Muscle of back (tissue), 11 donors: Measurements from ENCODE around the gene TMEM107. TPM values are rescaled to one million over a fixed set of nuclear protein-coding genes. Genes with fewer than 3 reads are reported as not detected.
"Not testable (repeated sequence)": the region's sequence is repeated elsewhere in the genome, so short reads cannot be mapped to it uniquely, and the experiment has no call there.

Source experiments
- DNase-seq, 3 donors: peaks; one replicate each; pipeline versions ENCODE4 v3.0.0 to v3.0.0-alpha.2; 2013
- polyA plus RNA-seq, 10 donors: library from polyadenylated mRNA; unstranded; fragments of 120-200 nt; gene quantifications; one replicate each; pipeline ENCODE4 v1.2.1, GENCODE V29; 2013; ENCODE audit not compliant: insufficient read length in 10 of 10

The TMEM107 gene
- polyA plus RNA-seq, 10 donors: 4.8 to 7.6 (median 6.3) TPM

DNA sequence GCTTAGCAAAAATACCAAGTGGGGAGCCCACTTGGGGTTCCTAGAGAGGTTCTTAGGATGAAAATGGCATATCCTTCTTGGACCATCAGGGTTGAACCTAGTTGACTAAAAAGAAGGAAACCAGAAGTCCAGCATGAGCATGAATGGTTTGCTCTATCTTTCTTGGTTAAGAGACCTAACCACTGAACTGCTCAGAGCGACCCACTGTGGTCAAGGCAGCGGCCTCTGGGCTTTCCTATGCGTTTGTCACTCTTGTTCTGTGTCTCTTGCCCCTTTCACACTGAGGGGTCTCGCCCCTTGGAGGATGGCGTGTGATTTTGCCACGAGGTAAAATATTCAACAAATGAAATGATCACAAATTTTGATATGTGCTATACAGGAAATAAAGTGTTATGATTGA, 14.3 kb upstream of the TMEM107 start:
- no peak for DNase-seq

DNA sequence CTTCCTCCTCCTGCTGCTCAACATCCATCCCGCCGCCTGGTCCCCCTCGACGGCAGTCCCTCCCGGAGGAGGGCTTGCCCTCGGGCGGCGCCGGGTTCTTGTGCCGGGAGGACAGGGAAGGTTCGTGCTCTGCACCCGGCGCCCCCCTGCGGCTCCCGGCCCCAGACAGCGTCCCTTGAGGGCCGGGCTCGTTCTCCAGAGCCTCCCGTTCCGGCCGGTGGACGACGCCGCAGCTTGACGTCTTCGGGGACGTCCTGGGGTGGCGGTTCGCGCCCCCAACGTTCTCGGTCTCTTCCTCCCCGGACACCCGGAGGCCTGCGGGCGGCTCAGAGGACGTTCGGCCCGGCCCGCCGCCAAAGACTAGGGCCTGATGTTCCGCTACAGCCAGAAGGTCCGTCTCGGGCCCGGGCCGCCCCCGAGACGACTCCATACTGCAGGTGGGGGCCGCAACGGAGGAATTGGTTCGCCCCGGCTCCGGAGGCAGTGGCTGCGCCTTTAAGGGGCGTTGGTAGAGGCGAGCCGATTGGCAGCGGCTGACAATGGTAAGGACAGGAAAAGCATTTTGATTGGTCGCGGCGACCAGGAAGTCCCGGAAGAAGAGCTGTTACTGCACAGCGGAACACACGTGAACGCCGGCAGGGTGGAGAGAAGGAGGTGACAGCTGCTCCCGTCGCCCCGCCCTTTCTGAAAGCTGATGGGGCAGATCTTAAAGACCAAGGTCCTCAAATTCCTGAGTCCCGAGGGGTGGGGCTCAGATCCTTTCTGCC, 13.7 kb upstream of the TMEM107 start, which contains the start of gene BORCS6:
Gene BORCS6, minus strand, starts transcription at position 470 of the 767 bp plus-strand sequence. Its CDS starts 40 bp downstream, at position 430.
- peak; percentile 97 to 98 (median 98) for DNase-seq

GRCh38 chr17:8189041-8189710, 13.0 kb upstream of the TMEM107 start:
- peak in 1 of 3 donors; percentile 59 for DNase-seq

DNA sequence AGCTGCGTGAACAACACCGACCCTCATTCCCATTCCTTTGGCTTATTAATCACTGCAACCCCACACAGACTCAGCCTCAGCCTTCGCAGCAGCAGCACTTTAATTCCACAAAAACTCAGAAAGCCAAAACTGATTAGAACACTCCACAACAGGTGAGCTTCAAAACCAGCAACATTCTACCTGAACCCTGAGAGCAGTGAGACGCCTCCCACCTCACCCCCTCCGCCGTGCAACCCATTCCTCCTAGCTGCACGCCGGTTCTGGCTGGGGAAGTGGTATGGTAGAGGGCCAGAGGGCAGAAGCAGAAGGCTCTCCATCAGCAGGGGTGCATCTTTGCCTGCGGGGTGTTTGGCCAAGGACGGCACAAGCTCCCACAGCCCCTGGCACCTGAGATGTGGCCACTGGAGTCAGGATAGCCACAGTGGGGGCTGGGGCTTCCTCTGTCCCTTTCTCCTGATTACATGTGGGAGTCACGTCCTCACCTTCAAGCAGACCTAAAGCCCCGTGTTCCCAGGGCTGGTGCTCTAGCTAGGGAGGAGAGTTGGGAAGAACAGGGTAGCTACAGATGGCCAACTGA, 12.2 kb upstream of the TMEM107 start:
- no peak for DNase-seq

DNA sequence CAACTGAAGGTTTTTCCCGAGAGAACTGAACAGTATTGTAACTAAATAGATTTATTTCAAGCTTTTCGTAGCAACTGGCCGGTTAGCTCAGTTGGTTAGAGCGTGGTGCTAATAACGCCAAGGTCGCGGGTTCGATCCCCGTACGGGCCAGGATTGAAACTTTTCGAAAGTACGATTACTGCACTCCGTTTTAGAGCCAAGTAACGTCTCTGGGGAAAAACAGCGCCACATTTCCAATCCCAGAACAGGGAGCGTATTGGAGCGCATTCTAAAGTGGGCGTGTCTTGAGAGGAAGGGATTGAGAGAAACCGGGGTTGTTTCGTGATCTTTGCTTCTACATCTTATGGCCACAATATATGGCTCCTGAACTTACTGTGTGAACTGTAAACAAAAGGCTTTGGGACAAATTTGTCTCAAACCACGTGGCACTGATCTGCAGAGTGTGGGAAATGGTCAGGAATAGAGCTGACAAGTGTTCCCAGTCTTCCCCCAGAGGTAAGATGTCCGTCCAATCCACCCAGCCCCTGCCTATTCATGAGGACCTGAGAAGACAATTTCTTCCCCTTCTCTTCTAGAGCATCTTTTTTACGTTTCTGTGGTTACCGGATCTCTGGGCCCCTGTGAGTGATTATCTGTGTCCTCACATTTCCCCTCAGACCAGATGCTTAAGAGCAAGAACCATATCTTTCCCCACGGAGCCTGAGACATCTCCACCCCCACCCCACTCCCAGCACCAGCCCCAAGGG, 11.5 kb upstream of the TMEM107 start:
- peak; percentile 98 for DNase-seq

DNA sequence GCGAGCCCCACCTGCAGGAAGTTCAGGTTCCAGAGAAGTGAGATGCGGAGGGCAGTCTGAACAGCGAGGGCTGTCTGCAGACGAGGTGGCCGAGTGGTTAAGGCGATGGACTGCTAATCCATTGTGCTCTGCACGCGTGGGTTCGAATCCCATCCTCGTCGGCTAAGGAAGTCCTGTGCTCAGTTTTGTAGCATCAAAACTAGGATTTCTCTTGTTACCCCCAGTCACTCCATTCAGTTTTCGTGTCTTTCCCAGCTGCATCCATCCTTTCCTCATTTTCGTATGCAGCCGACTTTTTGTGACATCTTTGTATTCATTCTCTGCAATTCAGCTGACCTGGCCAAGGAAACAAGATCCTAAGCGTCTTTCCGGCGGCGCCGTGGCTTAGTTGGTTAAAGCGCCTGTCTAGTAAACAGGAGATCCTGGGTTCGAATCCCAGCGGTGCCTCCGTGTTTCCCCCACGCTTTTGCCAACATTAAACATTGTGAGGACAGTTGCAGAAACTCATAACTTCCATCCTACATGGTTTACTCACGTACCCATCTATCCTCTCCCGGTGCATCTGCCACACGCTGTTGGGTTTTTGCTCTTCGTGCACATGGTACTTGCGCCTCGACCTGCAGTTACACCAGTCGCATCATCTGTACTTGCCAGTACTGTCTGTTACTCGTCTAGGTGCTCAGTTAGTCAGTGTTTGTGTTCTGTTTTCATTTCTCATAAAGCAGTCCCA, 10.8 kb upstream of the TMEM107 start:
- DNase-seq: peak; percentile 96 to 97 (median 96)

DNA sequence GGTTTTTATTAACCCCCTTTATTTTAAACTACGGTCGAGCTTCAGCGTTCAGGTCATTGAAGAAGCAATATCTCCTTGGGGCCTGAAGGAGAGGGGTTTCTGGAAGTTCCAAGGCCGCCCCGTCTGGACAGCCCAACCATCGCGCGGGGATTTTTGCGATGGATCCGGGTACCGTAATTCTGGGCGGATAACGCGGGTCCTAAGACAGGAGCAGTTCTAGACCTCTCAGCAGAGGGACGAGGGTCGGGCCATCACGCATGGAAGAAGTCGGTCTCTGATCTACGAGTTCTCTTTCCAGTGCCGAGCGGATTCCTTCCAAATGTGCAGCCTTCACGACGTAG, 10.2 kb upstream of the TMEM107 start:
- no peak for DNase-seq

- DNase-seq: peak; percentile 80 to 94 (median 89)
Measured at GRCh38 chr17:8185582-8186445, 9.6 kb upstream of the TMEM107 start.

GRCh38 chr17:8176998-8177731, 985 bp upstream of the TMEM107 start:
- no peak for DNase-seq

- no peak for DNase-seq
Measured at GRCh38 chr17:8175795-8176196, 384 bp downstream of the TMEM107 start.

GRCh38 chr17:8173871-8174322, 2.3 kb downstream of the TMEM107 start:
- DNase-seq: no peak

GRCh38 chr17:8173056-8173870, 2.9 kb downstream of the TMEM107 start:
- DNase-seq: peak; percentile 91 to 97 (median 96)

DNA sequence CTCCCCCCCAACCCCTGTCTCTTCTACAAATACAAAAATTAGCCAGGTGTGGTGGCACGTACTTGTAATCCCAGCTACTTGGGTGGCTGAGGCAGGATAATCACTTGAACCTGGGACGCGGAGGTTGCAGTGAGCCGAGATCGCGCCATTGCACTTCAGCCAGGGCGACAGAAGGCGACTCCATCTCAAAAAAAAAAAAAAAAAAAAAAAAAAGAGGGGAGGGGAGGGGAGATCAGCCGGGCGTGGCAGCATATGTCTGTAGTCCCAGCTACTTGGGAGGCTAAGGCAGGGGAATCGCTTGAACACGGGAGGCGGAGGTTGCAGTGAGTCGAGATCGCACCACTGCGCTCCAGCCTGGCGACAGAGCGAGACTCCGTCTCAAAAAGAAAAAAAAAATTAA, 6.0 kb downstream of the TMEM107 start:
- not testable (repeated sequence) for DNase-seq

GRCh38 chr17:8167526-8167925, 8.7 kb downstream of the TMEM107 start:
- no peak for DNase-seq

- DNase-seq: no peak
Measured at GRCh38 chr17:8166731-8167130, 9.4 kb downstream of the TMEM107 start.

- DNase-seq: no peak
Measured at GRCh38 chr17:8164815-8165131, 11.4 kb downstream of the TMEM107 start.

DNA sequence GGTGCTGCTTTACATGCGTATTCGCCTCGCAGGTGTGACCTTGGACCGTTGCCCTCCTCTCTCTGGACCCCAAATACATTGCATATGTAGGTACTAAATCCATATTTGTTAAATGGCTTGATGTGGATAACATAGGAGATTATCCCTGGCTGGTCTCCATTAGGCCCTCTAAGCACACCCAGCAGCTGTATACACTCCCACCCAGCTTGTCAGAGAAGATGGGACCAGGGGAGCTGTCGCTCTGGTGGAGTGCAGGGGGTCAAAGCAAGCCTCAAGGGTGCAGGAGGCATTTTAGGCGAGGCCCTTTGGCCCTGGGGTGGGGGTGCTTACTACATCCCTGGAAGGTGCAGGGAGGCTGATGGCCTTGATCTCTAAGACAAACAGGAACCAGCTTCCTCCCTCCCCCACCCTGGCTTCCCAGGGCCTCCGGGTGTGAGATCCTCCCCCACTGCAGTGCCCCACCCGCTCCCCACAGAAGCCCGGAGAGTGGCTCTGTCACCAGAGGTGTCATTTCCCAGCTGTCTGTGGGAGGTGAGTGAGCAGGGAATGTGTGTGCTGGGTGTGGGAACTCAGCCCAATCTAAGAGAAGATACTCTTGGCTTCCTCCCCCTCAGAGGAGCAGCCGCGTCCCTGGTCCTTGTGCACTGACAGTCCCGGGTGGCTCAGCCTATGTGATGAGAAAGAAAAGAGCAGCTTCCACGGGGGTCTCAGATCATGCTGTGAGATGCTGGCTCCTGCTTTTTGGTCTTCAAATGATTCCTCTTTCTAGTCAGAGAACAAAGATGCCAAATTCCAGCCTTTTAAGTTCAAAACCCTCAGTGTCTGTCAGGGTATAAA, 12.0 kb downstream of the TMEM107 start:
- DNase-seq: peak in 1 of 3 donors; percentile 80
